HG03565 (cell line): ENCODE data around the gene OFD1.

ENCODE experiments used
- ATAC-seq: cut with Tn5 transposase; IDR thresholded peaks from one replicate; pipeline ENCODE4 v1.9.1; 2021; ENCODE audit warnings: mild to moderate bottlenecking, moderate library complexity; ENCODE audit not compliant: unreplicated experiment

The OFD1 gene, protein sequence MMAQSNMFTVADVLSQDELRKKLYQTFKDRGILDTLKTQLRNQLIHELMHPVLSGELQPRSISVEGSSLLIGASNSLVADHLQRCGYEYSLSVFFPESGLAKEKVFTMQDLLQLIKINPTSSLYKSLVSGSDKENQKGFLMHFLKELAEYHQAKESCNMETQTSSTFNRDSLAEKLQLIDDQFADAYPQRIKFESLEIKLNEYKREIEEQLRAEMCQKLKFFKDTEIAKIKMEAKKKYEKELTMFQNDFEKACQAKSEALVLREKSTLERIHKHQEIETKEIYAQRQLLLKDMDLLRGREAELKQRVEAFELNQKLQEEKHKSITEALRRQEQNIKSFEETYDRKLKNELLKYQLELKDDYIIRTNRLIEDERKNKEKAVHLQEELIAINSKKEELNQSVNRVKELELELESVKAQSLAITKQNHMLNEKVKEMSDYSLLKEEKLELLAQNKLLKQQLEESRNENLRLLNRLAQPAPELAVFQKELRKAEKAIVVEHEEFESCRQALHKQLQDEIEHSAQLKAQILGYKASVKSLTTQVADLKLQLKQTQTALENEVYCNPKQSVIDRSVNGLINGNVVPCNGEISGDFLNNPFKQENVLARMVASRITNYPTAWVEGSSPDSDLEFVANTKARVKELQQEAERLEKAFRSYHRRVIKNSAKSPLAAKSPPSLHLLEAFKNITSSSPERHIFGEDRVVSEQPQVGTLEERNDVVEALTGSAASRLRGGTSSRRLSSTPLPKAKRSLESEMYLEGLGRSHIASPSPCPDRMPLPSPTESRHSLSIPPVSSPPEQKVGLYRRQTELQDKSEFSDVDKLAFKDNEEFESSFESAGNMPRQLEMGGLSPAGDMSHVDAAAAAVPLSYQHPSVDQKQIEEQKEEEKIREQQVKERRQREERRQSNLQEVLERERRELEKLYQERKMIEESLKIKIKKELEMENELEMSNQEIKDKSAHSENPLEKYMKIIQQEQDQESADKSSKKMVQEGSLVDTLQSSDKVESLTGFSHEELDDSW

DNA sequence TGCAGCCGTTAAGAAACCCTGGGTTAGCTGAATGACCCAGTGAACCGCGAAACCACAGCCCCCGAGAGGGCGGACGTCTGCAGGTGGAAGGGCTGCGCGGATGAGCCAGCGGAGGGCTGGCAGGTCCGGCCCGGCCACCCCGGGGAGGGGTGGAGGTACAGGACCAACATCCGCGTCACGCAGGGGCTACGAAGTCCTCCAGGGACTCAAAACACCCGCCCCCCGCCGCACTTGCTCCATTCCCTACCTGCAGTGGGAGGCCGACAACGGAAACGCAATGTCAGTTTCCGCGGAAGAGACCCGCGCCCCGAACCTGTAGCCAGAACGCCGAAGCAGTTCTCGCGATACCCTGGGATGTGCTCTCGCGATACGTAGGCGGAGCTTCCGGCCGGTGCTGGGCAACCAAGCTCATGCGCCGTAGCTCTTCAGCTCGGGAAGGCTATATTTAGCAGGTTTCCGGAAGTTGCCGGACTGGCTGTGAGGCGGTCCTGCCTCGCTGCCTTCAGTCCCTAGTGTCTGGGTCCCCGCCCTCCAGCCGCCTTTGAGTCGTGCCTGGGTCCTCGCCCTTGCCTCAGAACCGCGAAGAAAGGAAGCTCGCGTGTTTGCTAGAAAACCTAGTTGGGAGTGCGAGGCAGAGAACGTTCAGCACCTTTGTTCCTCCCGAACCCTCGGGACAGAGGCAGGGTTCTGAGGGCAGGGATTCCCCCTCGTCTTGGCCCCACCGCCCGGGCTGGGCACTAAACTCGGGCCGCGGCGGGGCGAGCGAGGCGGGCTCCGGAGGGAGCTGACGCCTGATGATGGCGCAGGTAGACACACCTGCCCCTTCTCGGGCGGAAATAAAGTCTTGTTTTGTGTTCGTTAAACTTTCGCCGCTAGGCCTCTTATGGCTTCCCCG lies at the start of gene OFD1, which contains the start of gene TRAPPC2:
TSS of gene OFD1 (plus strand) at position 471 of the 895 bp plus-strand sequence. CDS start at position 795, 324 bp downstream.
TSS of gene TRAPPC2 (minus strand) at position 343 of the 895 bp plus-strand sequence. CDS start 14,657 bp downstream, outside the sequence.
- ATAC-seq: peak; percentile 80

DNA sequence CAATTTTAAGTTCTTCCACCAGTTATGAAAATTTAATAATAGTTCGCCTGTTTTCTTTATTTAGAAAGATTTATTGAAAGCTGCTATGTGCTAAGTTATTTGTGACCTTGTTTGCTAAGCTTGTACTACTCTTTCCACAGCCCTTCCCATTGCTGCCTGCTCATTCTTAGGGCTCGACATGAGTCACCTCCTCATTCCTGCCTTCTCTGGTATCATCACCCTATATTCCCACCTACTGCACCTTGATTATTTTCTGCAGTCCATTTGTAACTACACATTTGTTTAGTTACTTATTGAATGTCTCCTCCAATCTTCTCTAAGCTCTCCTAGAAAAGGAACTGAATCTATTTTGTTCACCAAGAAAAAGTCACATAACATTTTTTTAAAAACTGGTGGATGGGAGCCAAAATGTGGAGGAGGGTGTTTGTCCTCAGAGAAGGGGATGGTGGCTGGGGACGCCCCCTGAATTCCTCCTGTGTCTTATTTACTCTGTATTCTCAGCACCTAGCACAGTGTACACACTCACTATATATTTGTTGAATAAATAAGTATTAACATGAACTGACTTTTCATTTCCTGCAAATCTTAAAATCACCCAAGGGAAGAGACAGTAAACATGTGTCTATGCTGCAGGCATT lies 49.3 kb upstream of the OFD1 start:
- ATAC-seq: no peak

DNA sequence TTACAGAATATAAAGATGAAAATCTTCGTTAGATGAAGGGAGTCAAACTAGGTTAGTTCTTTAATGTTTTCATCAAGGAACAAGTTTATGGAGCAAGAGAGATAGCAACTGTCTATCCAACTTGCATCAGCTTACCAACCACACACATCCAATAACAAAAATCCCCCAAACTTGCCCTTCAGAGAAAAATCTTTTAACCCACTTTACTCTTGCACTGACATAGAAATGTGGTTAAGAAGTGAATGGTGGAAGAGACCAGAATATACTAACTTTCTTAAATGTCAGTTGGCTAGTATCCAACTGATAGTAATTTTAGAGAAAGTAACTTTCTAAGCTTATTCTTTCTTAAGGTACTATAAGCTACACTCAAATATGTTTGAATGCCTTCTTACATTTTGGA lies 47.3 kb upstream of the OFD1 start:
- no peak for ATAC-seq

DNA sequence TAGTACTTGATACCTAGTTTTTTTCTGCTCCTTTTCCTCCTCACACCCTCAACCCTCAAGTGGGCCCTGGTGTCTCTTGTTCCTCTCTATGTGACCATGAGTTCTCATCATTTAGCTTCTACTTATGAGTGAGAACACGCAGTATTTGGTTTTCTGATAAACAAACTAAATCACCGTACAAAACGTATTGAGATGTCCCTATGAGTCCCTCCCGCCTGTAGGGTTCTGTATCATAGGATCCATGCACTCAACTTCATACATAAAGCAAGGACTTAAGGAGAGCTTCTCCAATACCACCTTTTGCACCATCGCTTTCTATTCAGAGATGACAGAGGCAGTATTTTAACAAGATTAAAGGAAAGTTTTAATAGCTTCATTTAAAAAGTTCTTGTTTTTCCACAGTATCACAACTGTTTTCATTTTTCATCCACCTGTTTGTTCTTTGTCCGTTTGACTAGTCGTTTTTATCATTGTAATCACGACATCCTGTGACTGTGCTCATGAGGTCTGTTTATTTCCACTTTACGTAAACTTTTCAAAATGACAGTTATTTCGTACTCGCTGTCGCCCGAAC lies 46.1 kb upstream of the OFD1 start:
- no peak for ATAC-seq

DNA sequence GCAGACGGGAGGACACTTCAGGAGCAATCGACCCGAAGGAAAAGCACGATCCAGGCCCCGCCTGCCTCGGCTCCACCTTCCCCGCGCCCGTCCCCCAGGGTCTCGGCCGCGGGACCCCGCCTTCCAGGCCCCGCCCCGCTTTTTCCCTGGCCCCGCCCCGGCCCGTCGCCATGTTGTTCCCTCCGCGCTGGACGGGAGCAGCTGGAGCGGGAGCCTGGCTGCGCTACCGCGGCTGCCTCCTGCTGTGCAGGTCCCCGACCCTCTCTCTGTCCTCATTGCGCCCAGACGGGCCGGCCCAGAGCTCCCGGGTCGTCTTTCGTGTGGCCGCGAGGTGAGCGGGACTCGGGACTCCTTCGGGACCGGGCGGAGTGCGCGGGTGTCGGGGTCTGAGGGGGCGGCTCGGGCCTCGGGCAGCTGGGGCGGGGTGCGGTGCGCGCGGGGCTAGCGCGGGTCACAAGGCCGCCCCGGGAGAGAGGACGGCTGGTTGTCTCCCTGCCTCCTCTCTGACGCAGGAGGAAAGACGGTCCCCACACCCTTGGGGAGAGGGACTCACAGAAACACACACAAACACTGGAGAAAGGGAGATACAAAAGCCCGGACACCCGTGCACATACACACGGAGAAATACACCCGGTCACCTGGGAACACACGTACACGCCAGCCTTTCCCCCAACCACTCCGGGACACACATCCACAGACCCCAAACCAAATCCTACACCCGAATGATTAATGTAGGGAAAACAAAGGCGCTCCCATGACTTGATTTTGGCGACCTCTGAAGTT lies 45.4 kb upstream of the OFD1 start, which contains the start of gene RAB9A:
TSS of gene RAB9A (plus strand) at position 171 of the 783 bp plus-strand sequence. CDS start 19,619 bp downstream, outside the sequence.
- ATAC-seq: peak; percentile 47

DNA sequence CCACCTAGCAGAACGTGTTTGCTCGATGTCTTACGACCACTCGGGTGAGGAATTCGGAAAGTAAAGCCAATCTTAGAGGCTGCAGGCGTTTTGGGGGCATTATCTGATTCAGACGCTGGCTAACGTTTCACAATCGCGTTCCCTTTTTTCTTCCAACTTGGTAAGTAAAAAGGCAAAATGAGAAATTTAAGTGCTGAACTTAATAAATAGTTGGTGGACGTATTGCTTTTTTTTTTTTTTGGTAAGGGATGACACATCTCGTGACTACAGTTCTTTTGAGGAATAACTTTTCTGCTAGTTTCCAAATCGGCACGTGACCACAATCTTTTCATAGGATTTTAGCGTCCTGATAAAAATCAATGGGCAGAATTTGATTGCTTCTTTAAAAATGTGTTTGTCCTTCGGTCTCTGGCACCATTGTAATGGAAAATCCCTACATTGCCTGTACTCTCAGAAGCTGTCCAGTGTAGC lies 44.8 kb upstream of the OFD1 start:
- ATAC-seq: no peak

DNA sequence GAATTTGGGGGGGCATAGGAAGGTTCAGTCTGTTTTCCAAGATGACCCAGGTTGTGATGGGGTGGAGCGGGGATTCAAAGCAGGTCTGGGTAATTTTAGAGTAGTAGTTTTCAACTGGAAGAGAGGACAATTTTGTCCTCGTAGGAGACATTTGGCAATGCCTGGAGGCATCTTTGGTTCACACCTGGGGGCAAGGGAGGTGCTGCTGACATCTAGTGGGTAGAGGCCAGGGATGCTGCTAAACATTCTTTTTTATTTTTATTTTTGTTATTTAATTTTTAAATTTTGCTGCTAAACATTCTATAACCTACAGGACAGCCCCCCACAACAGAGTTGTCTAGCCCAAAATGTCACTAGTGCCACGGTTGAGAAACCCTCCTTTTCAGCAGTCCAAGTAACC lies 43.7 kb upstream of the OFD1 start:
- ATAC-seq: no peak

DNA sequence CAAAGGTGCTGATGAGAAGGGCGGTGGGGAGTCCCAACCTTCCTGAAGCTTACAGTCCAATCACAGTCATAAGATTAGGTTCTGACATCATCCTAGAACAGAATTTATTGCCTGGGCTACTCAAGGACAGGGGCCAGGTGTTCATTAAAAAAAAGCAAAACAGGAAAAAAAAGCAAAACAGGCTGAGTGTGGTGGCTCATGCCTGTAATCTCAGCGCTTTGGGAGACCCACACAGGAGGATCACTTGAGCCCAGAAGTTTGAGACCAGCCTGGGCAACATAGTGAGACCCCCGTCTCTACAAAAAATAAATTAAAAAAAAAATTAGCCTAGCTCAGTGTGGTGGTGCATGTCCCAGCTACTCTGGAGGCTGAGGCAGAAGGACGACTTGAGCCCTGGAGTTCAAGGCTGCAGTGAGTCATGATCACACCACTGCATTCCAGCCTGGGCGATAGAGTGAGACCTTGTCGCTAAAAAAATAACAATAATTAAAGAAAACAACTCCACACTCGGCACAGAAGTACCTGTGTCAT lies 42.6 kb upstream of the OFD1 start:
- ATAC-seq: no peak

DNA sequence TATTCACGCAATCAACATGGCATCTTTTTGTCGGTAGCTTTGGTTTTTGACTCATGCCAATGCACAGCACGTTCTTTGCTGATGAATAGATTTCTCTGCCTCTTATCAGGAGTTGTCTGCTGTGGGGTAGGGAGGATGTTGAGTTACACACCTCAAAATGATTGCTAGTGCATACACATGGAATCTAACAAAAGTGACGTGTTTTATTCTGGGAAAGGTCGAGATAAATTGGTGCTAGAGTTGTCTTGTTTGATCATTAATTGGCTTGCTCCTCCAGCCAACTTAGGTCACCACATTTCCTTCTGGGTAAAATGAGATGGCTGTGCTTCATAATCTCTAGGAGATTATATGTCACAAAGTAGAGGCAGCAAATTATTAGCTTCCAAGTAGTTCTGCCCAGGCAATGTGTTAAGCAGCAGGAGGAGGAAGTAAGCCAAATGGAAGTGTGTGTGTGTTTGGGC lies 41.7 kb upstream of the OFD1 start:
- no peak for ATAC-seq

DNA sequence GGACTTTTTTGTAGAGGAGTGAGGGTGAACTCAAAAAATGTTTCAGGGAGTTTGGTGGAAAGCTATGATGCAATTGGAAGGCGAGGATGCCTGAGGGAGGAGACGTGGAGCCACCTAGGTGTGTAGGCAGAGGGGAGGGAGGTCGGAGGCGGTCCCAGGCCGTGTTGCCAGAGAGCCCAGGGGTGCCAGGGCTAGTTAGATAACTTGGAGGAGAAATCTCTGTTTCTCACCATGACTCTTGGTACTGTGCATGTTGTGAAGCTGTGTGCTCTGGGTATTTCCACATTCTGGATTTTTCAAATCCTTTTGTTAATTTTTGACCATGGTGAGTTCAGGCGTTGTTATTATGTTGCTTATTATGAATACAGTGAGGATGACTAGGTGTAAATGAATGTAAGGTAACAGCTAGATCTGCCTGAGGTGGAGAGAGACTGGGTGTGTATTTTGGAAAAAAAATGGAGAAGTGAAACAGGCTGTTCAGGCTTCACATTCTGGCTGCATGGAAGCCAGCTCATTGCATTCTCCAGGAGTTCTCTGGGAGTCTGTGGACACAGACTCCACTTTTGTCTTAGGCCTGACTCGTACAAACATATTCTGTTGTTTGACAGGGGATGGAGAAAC lies 41.1 kb upstream of the OFD1 start:
- no peak for ATAC-seq

DNA sequence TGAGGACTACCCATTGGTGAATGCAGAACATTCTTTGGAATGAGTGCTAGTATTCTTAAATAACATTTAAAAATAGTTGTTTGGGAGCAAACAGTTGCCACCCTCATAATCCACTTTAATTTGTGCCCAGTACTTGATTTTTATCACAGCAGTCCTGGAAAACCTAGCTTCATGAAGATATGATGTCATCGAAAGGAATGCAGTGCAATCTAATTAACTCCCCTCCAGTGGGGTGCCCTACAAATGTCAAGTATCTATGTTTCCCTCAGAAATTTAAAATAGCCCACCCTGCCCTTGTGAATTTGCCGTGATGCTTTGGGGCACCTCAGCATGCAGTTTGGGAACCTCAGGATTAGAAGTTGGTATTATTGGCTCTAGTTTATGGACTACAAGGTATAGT lies 40.2 kb upstream of the OFD1 start:
- ATAC-seq: no peak

DNA sequence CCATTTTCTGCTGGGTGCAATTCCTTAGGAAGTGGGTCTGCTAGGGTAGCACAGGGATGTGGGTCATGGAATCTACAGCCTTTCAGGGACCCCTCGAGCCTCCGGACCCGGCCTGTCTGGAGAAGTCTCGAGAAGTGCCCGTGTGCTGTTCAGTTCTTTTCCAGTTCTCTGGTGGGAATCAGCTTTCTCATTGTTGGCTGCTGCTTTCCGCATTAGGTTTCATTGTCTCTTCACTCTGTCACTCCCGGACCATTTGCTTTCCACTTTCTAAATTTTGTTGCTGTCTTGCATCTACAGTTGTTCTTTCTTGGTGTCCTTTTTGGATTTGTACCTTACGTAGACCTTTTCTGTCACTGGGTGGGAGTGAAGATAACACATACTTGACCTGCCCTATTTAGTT lies 39.6 kb upstream of the OFD1 start:
- ATAC-seq: no peak

DNA sequence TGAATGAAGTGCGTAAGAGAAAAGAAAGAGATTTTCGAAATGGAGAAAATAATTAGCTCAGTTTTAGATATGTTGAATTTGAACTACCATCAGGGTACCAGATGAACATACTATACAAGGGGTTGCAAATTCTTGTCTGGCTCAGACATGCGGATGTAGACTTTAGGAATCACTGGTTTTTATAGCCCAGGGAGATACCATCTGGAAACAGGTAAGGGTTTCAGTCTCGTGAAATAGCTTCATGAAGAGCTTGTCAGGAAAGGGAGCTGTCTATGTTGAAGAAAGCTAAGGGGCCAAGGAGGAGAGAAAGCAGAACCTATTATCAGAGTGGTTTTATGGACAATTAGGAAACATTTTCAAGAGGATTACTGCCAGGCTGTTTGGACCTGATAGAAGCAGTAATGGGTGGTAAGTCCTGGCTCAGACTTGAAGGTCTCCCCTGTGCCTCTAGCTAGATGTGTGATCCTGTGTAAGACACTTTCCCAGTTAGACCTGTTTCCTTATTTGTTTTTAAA lies 38.9 kb upstream of the OFD1 start:
- ATAC-seq: no peak

DNA sequence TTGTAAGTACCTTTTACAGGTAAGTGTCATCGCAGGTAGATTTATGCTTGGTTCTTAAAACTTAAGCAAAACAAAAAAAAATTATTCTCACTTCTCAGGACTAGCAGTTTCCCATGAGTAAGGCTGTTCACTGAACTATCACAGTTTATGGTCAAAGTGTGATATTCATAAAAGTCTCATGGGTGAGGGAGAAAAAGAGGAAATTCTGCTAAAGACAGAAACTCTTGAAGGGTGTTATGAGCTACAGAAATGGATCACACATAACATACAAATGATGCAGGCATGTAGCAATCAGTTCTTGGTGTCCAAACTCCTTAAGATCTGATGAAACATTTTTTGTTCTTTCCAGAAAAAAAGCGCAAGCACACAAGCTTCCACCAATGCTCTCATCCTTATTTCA lies 37.1 kb upstream of the OFD1 start:
- peak; percentile 47 for ATAC-seq

DNA sequence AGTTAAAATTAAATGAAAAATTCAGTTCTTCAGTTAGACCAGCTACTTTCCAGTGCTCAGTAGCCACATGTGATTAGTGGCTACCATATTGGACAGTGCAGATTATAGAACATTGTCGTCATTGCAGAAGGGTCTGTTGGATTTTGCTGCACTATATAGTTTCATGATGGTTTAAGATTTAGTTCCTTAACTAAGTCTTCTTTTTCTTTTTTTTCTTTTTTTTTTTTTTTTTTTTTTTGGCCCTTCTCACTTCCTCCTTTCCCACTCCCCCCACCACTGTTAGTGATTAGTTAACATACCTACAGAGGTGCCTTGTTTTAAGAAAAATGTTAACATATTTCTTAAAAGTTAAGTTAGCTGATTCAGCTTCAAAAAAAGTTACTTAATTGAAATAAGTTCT lies 36.6 kb upstream of the OFD1 start:
- no peak for ATAC-seq

DNA sequence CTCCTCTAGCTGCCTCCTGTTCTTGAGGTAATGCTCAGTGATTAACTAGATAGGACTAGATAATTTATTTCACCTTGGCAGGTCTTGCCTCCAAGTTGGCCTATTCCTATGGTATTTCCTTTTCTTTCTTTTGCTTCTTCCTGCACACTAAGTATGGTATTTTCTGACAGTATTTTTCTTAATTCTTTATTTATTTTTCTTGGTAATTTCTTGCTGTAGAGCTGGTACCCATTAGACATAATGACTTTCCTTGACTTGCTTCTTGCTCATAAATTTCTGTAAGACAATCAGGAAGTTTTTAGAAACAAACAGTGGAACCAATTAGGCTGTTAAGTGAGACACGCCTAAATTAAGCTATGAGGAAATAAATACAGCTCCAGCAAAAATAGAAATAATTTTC lies 36.1 kb upstream of the OFD1 start:
- no peak for ATAC-seq

DNA sequence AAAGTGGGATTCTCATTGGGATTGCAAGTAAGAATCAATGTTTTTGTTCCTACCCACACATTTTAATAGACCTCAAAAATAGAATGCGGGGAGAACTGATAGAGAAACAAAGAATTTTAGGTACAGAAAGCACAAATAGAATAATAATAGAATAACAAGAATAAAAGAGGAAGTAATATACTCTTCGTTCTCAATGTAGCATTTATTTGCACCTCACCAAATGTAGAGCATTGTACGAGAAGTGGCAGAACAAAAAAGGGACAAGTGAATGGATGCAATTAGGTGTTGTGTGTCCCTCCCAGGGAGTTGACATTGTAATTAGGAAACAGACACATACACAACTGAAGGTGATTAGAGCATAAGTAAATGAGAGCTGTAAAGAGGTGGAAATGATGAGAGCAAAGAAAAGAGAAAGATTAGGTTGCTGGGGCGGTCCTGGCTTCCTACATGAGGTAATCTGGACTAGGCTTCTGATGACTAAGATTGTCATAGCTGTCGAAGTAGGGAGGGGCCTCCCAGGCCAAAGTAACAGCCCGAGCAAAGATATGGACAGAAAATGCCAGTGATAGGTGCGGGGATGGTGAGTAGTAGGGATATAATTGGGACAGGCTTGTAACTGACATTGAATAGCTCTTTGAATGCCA lies 35.2 kb upstream of the OFD1 start:
- peak; percentile 56 for ATAC-seq
